Esophagus muscularis mucosa (tissue), 3 donors: ENCODE measurements around the gene ASB4.

ENCODE experiments used
- POLR2A ChIP-seq: fragments of 450-650 bp; IDR thresholded peaks from one replicate; pipeline ENCODE4 v1.6.1; 2017; ENCODE audit warnings: antibody characterized with exemption, moderate library complexity, mild to moderate bottlenecking, low read depth
- TF ChIP-seq, protein P1 (sequence below), 3 experiments: fragments of 200-600 bp in 2 of 3; fragments of 450-650 bp in 1 of 3; sonication (generic) in 2 of 3; IDR thresholded peaks; one replicate each; pipeline ENCODE4 v1.5.1; 2017 to 2019; ENCODE audit warnings: antibody characterized with exemption in 3 of 3, mild to moderate bottlenecking in 2 of 3, moderate library complexity in 1 of 3

DNA sequence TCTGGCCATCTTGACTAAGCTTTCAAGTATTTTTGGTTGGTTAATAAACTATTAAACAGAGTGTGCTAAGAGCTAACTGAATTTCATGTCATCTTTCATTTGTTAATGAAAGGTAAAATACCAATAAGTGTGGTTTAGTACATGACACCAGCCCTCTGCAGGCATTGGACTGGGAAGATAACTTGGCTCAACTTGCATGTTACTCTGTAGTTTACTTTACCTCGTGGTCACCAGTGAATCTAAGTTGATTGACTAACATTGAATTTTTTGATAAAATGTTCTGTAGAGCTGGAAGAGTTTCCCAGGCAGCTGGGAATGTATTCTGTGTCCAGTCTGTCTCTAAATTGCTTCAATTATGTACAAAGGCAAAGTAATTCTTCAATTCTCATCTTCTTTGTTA, 49.9 kb downstream of the ASB4 start:
- no peak for TF ChIP-seq POLR2A
- TF ChIP-seq, protein P1, sequence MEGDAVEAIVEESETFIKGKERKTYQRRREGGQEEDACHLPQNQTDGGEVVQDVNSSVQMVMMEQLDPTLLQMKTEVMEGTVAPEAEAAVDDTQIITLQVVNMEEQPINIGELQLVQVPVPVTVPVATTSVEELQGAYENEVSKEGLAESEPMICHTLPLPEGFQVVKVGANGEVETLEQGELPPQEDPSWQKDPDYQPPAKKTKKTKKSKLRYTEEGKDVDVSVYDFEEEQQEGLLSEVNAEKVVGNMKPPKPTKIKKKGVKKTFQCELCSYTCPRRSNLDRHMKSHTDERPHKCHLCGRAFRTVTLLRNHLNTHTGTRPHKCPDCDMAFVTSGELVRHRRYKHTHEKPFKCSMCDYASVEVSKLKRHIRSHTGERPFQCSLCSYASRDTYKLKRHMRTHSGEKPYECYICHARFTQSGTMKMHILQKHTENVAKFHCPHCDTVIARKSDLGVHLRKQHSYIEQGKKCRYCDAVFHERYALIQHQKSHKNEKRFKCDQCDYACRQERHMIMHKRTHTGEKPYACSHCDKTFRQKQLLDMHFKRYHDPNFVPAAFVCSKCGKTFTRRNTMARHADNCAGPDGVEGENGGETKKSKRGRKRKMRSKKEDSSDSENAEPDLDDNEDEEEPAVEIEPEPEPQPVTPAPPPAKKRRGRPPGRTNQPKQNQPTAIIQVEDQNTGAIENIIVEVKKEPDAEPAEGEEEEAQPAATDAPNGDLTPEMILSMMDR (IDR thresholded peaks at IDR 0.05), result no peak
